K562 (cell line): Measurements from ENCODE around the gene PLXDC2. TPM values are rescaled to one million over a fixed set of nuclear protein-coding genes. Genes with fewer than 3 reads are reported as not detected.

ENCODE experiments used
- ATAC-seq: fragments of 200-7000 bp; cut with Tn5 transposase; 3 replicates; pipeline ENCODE4 v1.9.1; 2020; ENCODE audit warnings: moderate library complexity
- BruUV-seq: library from RNA; stranded (reverse); fragments of 400-500 nt; replicated peaks from 2 replicates; lab custom pipeline; 2021; lab: Mats Ljungman, UMichigan
- CTCF ChIA-PET: fragments of 300-600 bp; formaldehyde crosslinking; extraction: SDS; loops from one replicate; lab custom pipeline; 2021; ENCODE audit warnings: low intra/inter-chr PET ratio; lab: Yijun Ruan, JAX
- POLR2A ChIA-PET: fragments of 300-600, 350-650 bp; sonication (Branson Sonifier 250); formaldehyde crosslinking; extraction: SDS; loops from one replicate; lab custom pipeline; 2021; ENCODE audit warnings: antibody characterized with exemption, inconsistent platforms; lab: Yijun Ruan, JAX
- DNase-seq, 4 experiments: peaks; one replicate each; pipeline versions ENCODE4 v3.0.0 to v3.0.0-alpha.2; 2011 to 2018; ENCODE audit warnings: low spot score in 3 of 4, mixed read lengths in 3 of 4; ENCODE audit errors: extremely low read depth in 1 of 4
- FAIRE-seq: peaks from 2 replicates; lab custom pipeline; 2011; peaks lifted over from hg19 to GRCh38; lab: Jason Lieb, UNC
- H2AFZ ChIP-seq: 2 replicates; pipeline ENCODE4 v1.6.0; 2011; ENCODE audit warnings: low read depth, low read length, control low read depth, inconsistent platforms
- H3K27ac ChIP-seq: fragments of 200-600 bp; 3 replicates; pipeline ENCODE4 v1.8.0; 2011; ENCODE audit warnings: low read depth, mild to moderate bottlenecking, control low read depth, inconsistent platforms, low read length, moderate library complexity, mixed read lengths; ENCODE audit errors: extremely low read depth
- H3K27me3 ChIP-seq, 2 experiments: fragments of 300-600 bp in 1 of 2; 2 replicates in 1 of 2; 3 replicates in 1 of 2; pipeline versions ENCODE4 v1.6.0 to v1.8.0; 2011; ENCODE audit warnings: inconsistent platforms in 2 of 2, low read length in 2 of 2, mild to moderate bottlenecking in 1 of 2, mixed read lengths in 1 of 2, moderate library complexity in 1 of 2; ENCODE audit not compliant: control insufficient read depth in 2 of 2, insufficient read depth in 2 of 2
- H3K36me3 ChIP-seq: fragments of 300-600 bp; 3 replicates; pipeline ENCODE4 v1.8.0; 2011; ENCODE audit warnings: mild to moderate bottlenecking, low read length, inconsistent platforms; ENCODE audit not compliant: control insufficient read depth, insufficient read depth
- H3K4me1 ChIP-seq, 2 experiments: fragments of 200-600 bp in 1 of 2; replicated peaks in 1 of 2; 2 replicates in 1 of 2; 3 replicates in 1 of 2; pipeline versions ENCODE4 v1.5.1 to v1.8.0; 2011; ENCODE audit warnings: inconsistent platforms in 2 of 2, low read length in 2 of 2, mild to moderate bottlenecking in 1 of 2, mixed read lengths in 1 of 2, moderate library complexity in 1 of 2; ENCODE audit not compliant: control insufficient read depth in 2 of 2, insufficient read depth in 2 of 2
- H3K4me2 ChIP-seq: 2 replicates; pipeline ENCODE4 v1.6.1; 2011; ENCODE audit warnings: low read length, control low read depth, inconsistent platforms, mixed read lengths; ENCODE audit not compliant: insufficient read depth
- H3K4me3 ChIP-seq: fragments of 200-600 bp; sonication (generic), shearing (Covaris generic); 2 replicates; pipeline ENCODE4 v1.5.1; 2016; ENCODE audit warnings: control low read depth, inconsistent platforms
- H3K79me2 ChIP-seq: fragments of 200-600 bp; 3 replicates; pipeline ENCODE4 v1.8.0; 2011; ENCODE audit warnings: low read length, inconsistent platforms; ENCODE audit not compliant: control insufficient read depth, insufficient read depth
- H3K9ac ChIP-seq, 2 experiments: 2 replicates each; pipeline versions ENCODE4 v1.6.0 to v1.6.1; 2011; ENCODE audit warnings: low read depth in 2 of 2, low read length in 2 of 2, control low read depth in 1 of 2, inconsistent platforms in 1 of 2, mild to moderate bottlenecking in 1 of 2, mixed read lengths in 1 of 2; ENCODE audit not compliant: insufficient read depth in 1 of 2
- H3K9me1 ChIP-seq: one replicate; pipeline ENCODE4 v1.6.0; 2011; ENCODE audit warnings: inconsistent platforms, mild to moderate bottlenecking, low read length, moderate library complexity; ENCODE audit not compliant: control insufficient read depth, insufficient read depth
- H3K9me3 ChIP-seq: replicated peaks from 2 replicates; pipeline ENCODE4 v1.5.1; 2011; ENCODE audit warnings: low read depth, low read length, inconsistent platforms; ENCODE audit not compliant: control insufficient read depth, insufficient read depth
- H4K20me1 ChIP-seq: replicated peaks from 2 replicates; pipeline ENCODE4 v1.6.1; 2011; ENCODE audit warnings: low read length, inconsistent platforms, mixed read lengths; ENCODE audit not compliant: control insufficient read depth, insufficient read depth
- BMI1 ChIP-seq: fragments of 150-350 bp; IDR thresholded peaks from 2 replicates; pipeline ENCODE4 v1.6.1; 2014; ENCODE audit warnings: low read length
- GTF2B ChIP-seq: IDR thresholded peaks from 2 replicates; pipeline ENCODE4 v1.6.1; 2011; ENCODE audit not compliant: insufficient read length; ENCODE audit errors: extremely low read depth
- POU5F1 ChIP-seq: fragments of 150-350 bp; IDR thresholded peaks from 2 replicates; pipeline ENCODE4 v1.6.1; 2014; ENCODE audit warnings: borderline replicate concordance, low read length, low read depth, mild to moderate bottlenecking; ENCODE audit not compliant: partially characterized antibody
- PRPF4 ChIP-seq: fragments of 200-400 bp; formaldehyde crosslinking; IDR thresholded peaks from one replicate; pipeline ENCODE4 v1.6.1; 2017; ENCODE audit warnings: low read length, low read depth, mild to moderate bottlenecking; ENCODE audit not compliant: insufficient read depth, poor library complexity, severe bottlenecking
- RNF219 ChIP-seq: fragments of 250-450 bp; sonication (Bioruptor Pico); IDR thresholded peaks from 2 replicates; pipeline ENCODE4 v1.5.0; 2022; ENCODE audit warnings: mild to moderate bottlenecking
- RREB1 ChIP-seq: fragments of 250-450 bp; sonication (Bioruptor Pico); IDR thresholded peaks from 2 replicates; pipeline ENCODE4 v1.4.0; 2020
- SRSF9 ChIP-seq: fragments of 200-400 bp; formaldehyde crosslinking; IDR thresholded peaks from 2 replicates; pipeline ENCODE4 v1.6.1; 2017; ENCODE audit warnings: low read depth, low read length, borderline replicate concordance
- STAT5B ChIP-seq: fragments of 250-450 bp; sonication (Bioruptor Pico); IDR thresholded peaks from 2 replicates; pipeline ENCODE4 v1.8.0; 2021; ENCODE audit warnings: mild to moderate bottlenecking, inconsistent platforms
- TFE3 ChIP-seq: fragments of 450-650 bp; formaldehyde crosslinking; IDR thresholded peaks from 2 replicates; pipeline ENCODE4 v1.4.0; 2020; ENCODE audit warnings: mild to moderate bottlenecking, mixed read lengths
- ZNF280A ChIP-seq: fragments of 450-650 bp; IDR thresholded peaks from 2 replicates; pipeline ENCODE4 v1.6.1; 2018; ENCODE audit warnings: mild to moderate bottlenecking, low read depth; ENCODE audit not compliant: partially characterized antibody
- WGBS: fragments of 100-300 bp; shearing (Covaris generic); methylation state at CpG from one replicate; pipeline ENCODE4 v1.1.6; 2016; ENCODE audit warnings: low coverage, mixed read lengths; ENCODE audit not compliant: insufficient coverage; ENCODE audit errors: missing lambda C conversion rate; 5-methylcytosine and 5-hydroxymethylcytosine counted together
- in situ Hi-C: fragments of 300-500 bp; cut with MboI; formaldehyde crosslinking; loops from 4 replicates; pipeline ENCODE4 v1.15.0; 2018; ENCODE audit warnings: inconsistent platforms, mixed read lengths
- intact Hi-C: fragments of 100-400 bp; cut with micrococcal nuclease; formaldehyde crosslinking; loops from 2 replicates; pipeline ENCODE4 v1.14.2; 2022
- polyA plus RNA-seq, 8 experiments: library from polyadenylated mRNA; depleted of rRNA in 4 of 8; stranded (reverse) in 5 of 8; unstranded in 3 of 8; fragments of >200 nt; fragmentation: Nextera tagmentation in 2 of 8; fragmentation: Illumina TruSeq in 1 of 8; extraction: Ambion mirVana in 2 of 8; extraction: Trizol in 1 of 8; gene quantifications; 2 replicates each; pipeline versions ENCODE4 v1.2.1 to v1.2.3, GENCODE V29; 2011 to 2014; ENCODE audit warnings: inconsistent platforms in 1 of 8, missing spikeins in 1 of 8
- total RNA-seq, 7 experiments: library from RNA; depleted of rRNA in 6 of 7; stranded (reverse); fragments of >200 nt in 6 of 7; fragmentation: Illumina TruSeq in 2 of 7; extraction: Trizol in 2 of 7; gene quantifications; 2 replicates each; pipeline versions ENCODE4 v1.2.1 to v1.2.3, GENCODE V29; 2011 to 2021; ENCODE audit warnings: low replicate concordance in 1 of 7

PLXDC2 gene
- total and polyA plus RNA-seq, 9 of the 15 experiments (the other 6 are each of a cell fraction or from before 2014, with no cell fraction given) = 0.01 to 0.33 (median 0.10) TPM; not detected in 3

GRCh38 chr10:19795684-19796083, 20.5 kb upstream of the PLXDC2 start:
- FAIRE-seq = no peak
- no peaks in the 10 kb centered on the region for H3K9me1 ChIP-seq
- ATAC-seq = no peak
- no peaks in the 10 kb centered on the region for H3K27me3 ChIP-seq
- no peak overlapping the region for H3K4me2 ChIP-seq
- H3K36me3 ChIP-seq = no peaks in the 10 kb centered on the region
- 0% methylated on average over 5 of the region's 5 CpGs for WGBS
- no peaks in the 10 kb centered on the region for H4K20me1 ChIP-seq
- H2AFZ ChIP-seq = no peak overlapping the region
- in situ Hi-C loops (no loop called here), intact Hi-C loops (no loop called here)
- DNase-seq = no peak
- POLR2A ChIA-PET = no interaction called here
- no peaks in the 10 kb centered on the region for H3K79me2 ChIP-seq
- H3K4me1 ChIP-seq = no peaks in the 10 kb centered on the region
- CTCF ChIA-PET = no interaction called here
- H3K9ac ChIP-seq = no peak overlapping the region
- no TSS peak for BruUV-seq
- H3K9me3 ChIP-seq = no peaks in the 10 kb centered on the region
- no peak overlapping the region for H3K4me3 ChIP-seq
- no peak overlapping the region for H3K27ac ChIP-seq
- no peak for TF ChIP-seq GTF2B
- no peak for TF ChIP-seq STAT5B (CRISPR knock-in tag)
- TF ChIP-seq TFE3 = no peak
- TF ChIP-seq BMI1 = no peak
- no peak for TF ChIP-seq PRPF4
- TF ChIP-seq POU5F1 = no peak
- no peak for TF ChIP-seq RNF219 (CRISPR knock-in tag)
- no peak for TF ChIP-seq RREB1 (CRISPR knock-in tag)
- no peak for TF ChIP-seq SRSF9
- no peak for TF ChIP-seq ZNF280A
